HepG2 (cell line): ENCODE results near the gene CEP83. TPM values are rescaled to one million over a fixed set of nuclear protein-coding genes. Genes with fewer than 3 reads are reported as not detected.

Source experiments
- ASH2L ChIP-seq: fragments of 300-600, 200-600 bp; sonication (generic); IDR thresholded peaks from 2 replicates; pipeline ENCODE4 v1.7.0; 2017; ENCODE audit warnings: low read depth, mild to moderate bottlenecking, moderate library complexity, mixed read lengths, low read length; ENCODE audit not compliant: insufficient read length
- DRAP1 ChIP-seq: IDR thresholded peaks from 2 replicates; pipeline ENCODE4 v1.6.1; 2016; ENCODE audit warnings: missing genetic modification reagents, missing compliant biosample characterization
- EP300 ChIP-seq, 3 experiments: sonication (generic) in 1 of 3; formaldehyde crosslinking in 1 of 3; IDR thresholded peaks; 2 replicates each; pipeline versions ENCODE4 v1.5.1 to v1.6.1; 2011 to 2020; ENCODE audit warnings: low read depth in 2 of 3, low read length in 2 of 3, borderline replicate concordance in 1 of 3, improper control_type of control experiment in 1 of 3, mild to moderate bottlenecking in 1 of 3, missing genetic modification reagents in 1 of 3, moderate library complexity in 1 of 3
- FOXC1 ChIP-seq: sonication (generic); formaldehyde crosslinking; IDR thresholded peaks from 2 replicates; pipeline ENCODE4 v1.8.0; 2022; ENCODE audit warnings: mild to moderate bottlenecking, missing genetic modification reagents, borderline replicate concordance
- MIER3 ChIP-seq: IDR thresholded peaks from 2 replicates; pipeline ENCODE4 v1.6.1; 2016; ENCODE audit warnings: missing compliant biosample characterization, borderline replicate concordance
- NCOA1 ChIP-seq: sonication (generic); formaldehyde crosslinking; IDR thresholded peaks from 2 replicates; pipeline ENCODE4 v1.9.0; 2021; ENCODE audit warnings: missing genetic modification reagents
- NCOR1 ChIP-seq: fragments of 200-600 bp; sonication (generic); IDR thresholded peaks from 2 replicates; pipeline ENCODE4 v1.7.0; 2017; ENCODE audit warnings: antibody characterized with exemption, low read length, borderline replicate concordance
- PHF5A ChIP-seq: IDR thresholded peaks from one replicate; pipeline ENCODE4 v1.6.1; 2018; ENCODE audit warnings: low read depth, missing genetic modification reagents; ENCODE audit not compliant: unreplicated experiment
- RORA ChIP-seq: sonication (generic); formaldehyde crosslinking; IDR thresholded peaks from 2 replicates; pipeline ENCODE4 v1.5.0; 2020; ENCODE audit warnings: mild to moderate bottlenecking, missing genetic modification reagents, moderate library complexity
- SNAI1 ChIP-seq: sonication (generic); formaldehyde crosslinking; IDR thresholded peaks from 2 replicates; pipeline ENCODE4 v1.5.0; 2020; ENCODE audit warnings: mild to moderate bottlenecking, missing genetic modification reagents, borderline replicate concordance
- SOX5 ChIP-seq: IDR thresholded peaks from 2 replicates; pipeline ENCODE4 v1.6.1; 2016; ENCODE audit warnings: borderline replicate concordance
- SP140L ChIP-seq: sonication (generic); formaldehyde crosslinking; IDR thresholded peaks from 2 replicates; pipeline ENCODE4 v1.4.0; 2020; ENCODE audit warnings: missing genetic modification reagents, borderline replicate concordance
- ZFP1 ChIP-seq: IDR thresholded peaks from 2 replicates; pipeline ENCODE4 v1.6.1; 2016
- ZFYVE20 ChIP-seq: sonication (generic); formaldehyde crosslinking; IDR thresholded peaks from 2 replicates; pipeline ENCODE4 v1.8.0; 2023; ENCODE audit warnings: low read depth, mild to moderate bottlenecking, moderate library complexity, missing genetic modification reagents, borderline replicate concordance
- ZNF317 ChIP-seq: sonication (generic); formaldehyde crosslinking; IDR thresholded peaks from 2 replicates; pipeline ENCODE4 v1.5.0; 2020; ENCODE audit warnings: mild to moderate bottlenecking, missing genetic modification reagents
- ZNF343 ChIP-seq: sonication (generic); formaldehyde crosslinking; IDR thresholded peaks from 2 replicates; pipeline ENCODE4 v1.4.0; 2020; ENCODE audit warnings: mild to moderate bottlenecking, missing genetic modification reagents
- ZNF362 ChIP-seq: sonication (generic); formaldehyde crosslinking; IDR thresholded peaks from 2 replicates; pipeline ENCODE4 v1.4.0; 2020; ENCODE audit warnings: missing genetic modification reagents, mild to moderate bottlenecking, borderline replicate concordance
- ZNF451 ChIP-seq: sonication (generic); formaldehyde crosslinking; IDR thresholded peaks from 2 replicates; pipeline ENCODE4 v1.5.0; 2020; ENCODE audit warnings: mild to moderate bottlenecking, missing genetic modification reagents
- ZNF556 ChIP-seq: sonication (generic); formaldehyde crosslinking; IDR thresholded peaks from 2 replicates; pipeline ENCODE4 v1.4.0; 2020; ENCODE audit warnings: mild to moderate bottlenecking, missing genetic modification reagents, borderline replicate concordance
- ZNF598 ChIP-seq: sonication (generic); formaldehyde crosslinking; IDR thresholded peaks from 2 replicates; pipeline ENCODE4 v1.5.1; 2020; ENCODE audit warnings: mild to moderate bottlenecking, missing genetic modification reagents, borderline replicate concordance
- ZNF83 ChIP-seq: sonication (generic); formaldehyde crosslinking; IDR thresholded peaks from 2 replicates; pipeline ENCODE4 v1.4.0; 2020; ENCODE audit warnings: missing genetic modification reagents, mild to moderate bottlenecking, borderline replicate concordance
- polyA plus RNA-seq, 8 experiments: library from polyadenylated mRNA; depleted of rRNA in 3 of 8; stranded (reverse) in 7 of 8; unstranded in 1 of 8; fragments of >200 nt; fragmentation: Illumina TruSeq in 4 of 8; extraction: Trizol in 4 of 8; gene quantifications; 2 replicates each; pipeline versions ENCODE4 v1.2.1 to v1.2.3, GENCODE V29; 2011 to 2016; ENCODE audit warnings: low read depth in 4 of 8, missing spikeins in 1 of 8, mixed read lengths in 1 of 8; ENCODE audit not compliant: insufficient read depth in 1 of 8
- total RNA-seq, 5 experiments: library from RNA; depleted of rRNA; stranded (reverse); fragments of >200 nt; fragmentation: Illumina TruSeq; extraction: Trizol; gene quantifications; 2 replicates each; pipeline ENCODE4 v1.2.3, GENCODE V29; 2016; ENCODE audit warnings: low read depth in 1 of 5
- TF ChIP-seq, protein P1 (sequence below): sonication (generic); formaldehyde crosslinking; IDR thresholded peaks from 2 replicates; pipeline ENCODE4 v1.8.0; 2022; ENCODE audit warnings: mild to moderate bottlenecking, missing genetic modification reagents, moderate library complexity
- TF ChIP-seq, protein P2 (sequence below): sonication (generic); formaldehyde crosslinking; IDR thresholded peaks from 2 replicates; pipeline ENCODE4 v1.9.0; 2021; ENCODE audit warnings: missing genetic modification reagents, borderline replicate concordance

CEP83 gene
- total and polyA plus RNA-seq, 2 of the 13 experiments (the other 11 are each of a cell fraction or from before 2014, with no cell fraction given), result 6.2 to 19.2 TPM

- TF ChIP-seq DRAP1 (CRISPR knock-in tag), result peak; percentile 82
- TF ChIP-seq, protein P1, sequence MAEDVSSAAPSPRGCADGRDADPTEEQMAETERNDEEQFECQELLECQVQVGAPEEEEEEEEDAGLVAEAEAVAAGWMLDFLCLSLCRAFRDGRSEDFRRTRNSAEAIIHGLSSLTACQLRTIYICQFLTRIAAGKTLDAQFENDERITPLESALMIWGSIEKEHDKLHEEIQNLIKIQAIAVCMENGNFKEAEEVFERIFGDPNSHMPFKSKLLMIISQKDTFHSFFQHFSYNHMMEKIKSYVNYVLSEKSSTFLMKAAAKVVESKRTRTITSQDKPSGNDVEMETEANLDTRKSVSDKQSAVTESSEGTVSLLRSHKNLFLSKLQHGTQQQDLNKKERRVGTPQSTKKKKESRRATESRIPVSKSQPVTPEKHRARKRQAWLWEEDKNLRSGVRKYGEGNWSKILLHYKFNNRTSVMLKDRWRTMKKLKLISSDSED, result no peak
- TF ChIP-seq, protein P2, sequence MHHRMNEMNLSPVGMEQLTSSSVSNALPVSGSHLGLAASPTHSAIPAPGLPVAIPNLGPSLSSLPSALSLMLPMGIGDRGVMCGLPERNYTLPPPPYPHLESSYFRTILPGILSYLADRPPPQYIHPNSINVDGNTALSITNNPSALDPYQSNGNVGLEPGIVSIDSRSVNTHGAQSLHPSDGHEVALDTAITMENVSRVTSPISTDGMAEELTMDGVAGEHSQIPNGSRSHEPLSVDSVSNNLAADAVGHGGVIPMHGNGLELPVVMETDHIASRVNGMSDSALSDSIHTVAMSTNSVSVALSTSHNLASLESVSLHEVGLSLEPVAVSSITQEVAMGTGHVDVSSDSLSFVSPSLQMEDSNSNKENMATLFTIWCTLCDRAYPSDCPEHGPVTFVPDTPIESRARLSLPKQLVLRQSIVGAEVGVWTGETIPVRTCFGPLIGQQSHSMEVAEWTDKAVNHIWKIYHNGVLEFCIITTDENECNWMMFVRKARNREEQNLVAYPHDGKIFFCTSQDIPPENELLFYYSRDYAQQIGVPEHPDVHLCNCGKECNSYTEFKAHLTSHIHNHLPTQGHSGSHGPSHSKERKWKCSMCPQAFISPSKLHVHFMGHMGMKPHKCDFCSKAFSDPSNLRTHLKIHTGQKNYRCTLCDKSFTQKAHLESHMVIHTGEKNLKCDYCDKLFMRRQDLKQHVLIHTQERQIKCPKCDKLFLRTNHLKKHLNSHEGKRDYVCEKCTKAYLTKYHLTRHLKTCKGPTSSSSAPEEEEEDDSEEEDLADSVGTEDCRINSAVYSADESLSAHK (CRISPR knock-in tag), result no peak
- TF ChIP-seq EP300 (IDR thresholded peaks at IDR 0.05; ENCODE audit: low read depth in 2 of 2, low read length in 2 of 2), result 0 out of 4 replicates have a peak, but pooled peaks of 1 of the 2 experiments have one; percentile 10
- TF ChIP-seq EP300 (CRISPR knock-in tag; IDR thresholded peaks at IDR 0.05; ENCODE audit: borderline replicate concordance), result no peak
- no peak for TF ChIP-seq SP140L (CRISPR knock-in tag)
- no peak for TF ChIP-seq NCOR1
- TF ChIP-seq MIER3 (CRISPR knock-in tag), result peak; percentile 78
- TF ChIP-seq SNAI1, result no peak
- peak; percentile 65; the same call in 1 of the 2 replicates for TF ChIP-seq ZNF83 (CRISPR knock-in tag)
- TF ChIP-seq ZNF556 (CRISPR knock-in tag), result 0 out of 2 replicates have a peak, but pooled peaks have one; percentile 40
- TF ChIP-seq ZFYVE20 (CRISPR knock-in tag), result peak; percentile 65; the same call in 1 of the 2 replicates
- TF ChIP-seq RORA (CRISPR knock-in tag), result no peak
- no peak for TF ChIP-seq ZFP1 (CRISPR knock-in tag)
- peak; percentile 74 for TF ChIP-seq ZNF317 (CRISPR knock-in tag)
- no peak for TF ChIP-seq PHF5A
- TF ChIP-seq NCOA1 (CRISPR knock-in tag), result no peak
- TF ChIP-seq ASH2L, result peak; percentile 73
- no peak for TF ChIP-seq FOXC1 (CRISPR knock-in tag)
- TF ChIP-seq ZNF343, result no peak; the same call in 1 of the 2 replicates
- TF ChIP-seq ZNF362 (CRISPR knock-in tag), result no peak
- peak; percentile 22; the same call in 1 of the 2 replicates for TF ChIP-seq ZNF598 (CRISPR knock-in tag)
- 0 out of 2 replicates have a peak, but pooled peaks have one; percentile 45 for TF ChIP-seq ZNF451 (CRISPR knock-in tag)
- peak; percentile 38; the same call in 1 of the 2 replicates for TF ChIP-seq SOX5 (CRISPR knock-in tag)
Measured at GRCh38 chr12:94459728-94460615, at the start of gene CEP83 (continued).
